Measurements from ENCODE around the gene SDK1.
"Not testable (repeated sequence)": the region's sequence is repeated elsewhere in the genome, so short reads cannot be mapped to it uniquely, and the experiment has no call there.

SDK1 gene

GRCh38 chr7:4091767-4092166 is 790.7 kb downstream of the SDK1 start:
- DNase-seq, result no peak

- no peak for DNase-seq
Measured at GRCh38 chr7:4093035-4093434, 792.0 kb downstream of the SDK1 start.

DNA sequence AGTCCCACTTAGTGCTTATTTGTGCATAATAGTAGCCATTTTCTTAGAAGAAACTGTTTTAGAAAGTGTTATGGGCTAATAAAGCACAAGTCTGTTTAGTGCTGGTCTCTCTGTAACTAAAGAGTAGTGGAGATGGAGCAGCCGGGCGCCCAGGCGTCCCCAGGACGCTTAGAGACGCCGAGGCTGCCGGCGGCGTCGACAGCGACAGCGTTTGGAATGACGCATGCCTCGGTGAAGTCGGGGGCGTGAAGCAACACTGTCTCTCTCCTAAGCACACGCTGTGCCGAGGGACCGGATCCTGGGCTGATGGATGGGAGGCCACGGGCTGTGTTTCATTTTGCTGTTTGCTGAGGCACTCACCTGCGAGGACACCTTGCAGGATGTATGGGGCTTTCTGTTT is 792.4 kb downstream of the SDK1 start:
- DNase-seq, result no peak

GRCh38 chr7:4094158-4094557 is 793.1 kb downstream of the SDK1 start:
- not testable (repeated sequence) for DNase-seq

GRCh38 chr7:4097001-4097609 is 796.1 kb downstream of the SDK1 start:
- DNase-seq, result no peak

GRCh38 chr7:4098169-4098568 is 797.1 kb downstream of the SDK1 start:
- no peak for DNase-seq

DNA sequence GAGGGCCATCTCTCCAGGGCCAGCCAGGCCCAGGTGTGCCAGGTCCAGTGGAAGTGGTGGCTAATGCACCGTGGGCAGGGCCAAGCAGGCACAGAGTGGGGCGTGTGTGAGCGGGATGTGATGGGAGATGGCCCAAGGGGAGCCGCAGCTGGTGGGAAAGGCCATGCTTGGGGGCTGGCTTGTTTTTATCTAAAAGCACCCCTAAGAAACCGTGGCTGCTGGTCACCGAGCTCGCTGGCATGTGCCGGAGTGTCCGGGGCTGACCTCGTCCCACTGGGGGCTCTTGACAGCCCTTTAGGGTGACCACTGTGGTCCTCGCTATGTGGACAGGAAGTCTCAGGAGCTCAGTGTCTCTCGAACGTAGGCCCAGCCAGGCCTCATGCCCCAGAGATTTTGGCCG is 798.6 kb downstream of the SDK1 start:
- no peak for DNase-seq

DNA sequence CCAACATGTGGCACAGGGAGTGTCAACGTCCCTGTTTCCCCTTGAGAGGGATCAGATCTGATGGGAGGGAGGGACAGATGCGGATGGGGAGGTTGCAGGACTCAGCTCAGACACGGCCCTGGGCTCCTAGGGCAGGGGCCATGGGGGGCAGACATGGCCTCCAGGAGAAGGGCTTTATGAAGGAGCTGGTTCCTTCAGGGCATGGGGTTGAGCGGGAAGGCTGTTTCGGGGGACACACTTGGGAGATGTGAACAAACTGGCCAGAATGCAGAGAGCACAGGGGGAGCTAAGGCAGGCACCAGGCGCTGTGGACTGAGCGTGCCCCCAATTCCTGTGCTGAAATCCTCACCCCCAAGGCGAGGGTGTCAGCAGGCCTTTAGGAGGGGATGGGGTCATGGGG is 799.1 kb downstream of the SDK1 start:
- DNase-seq, result no peak

DNA sequence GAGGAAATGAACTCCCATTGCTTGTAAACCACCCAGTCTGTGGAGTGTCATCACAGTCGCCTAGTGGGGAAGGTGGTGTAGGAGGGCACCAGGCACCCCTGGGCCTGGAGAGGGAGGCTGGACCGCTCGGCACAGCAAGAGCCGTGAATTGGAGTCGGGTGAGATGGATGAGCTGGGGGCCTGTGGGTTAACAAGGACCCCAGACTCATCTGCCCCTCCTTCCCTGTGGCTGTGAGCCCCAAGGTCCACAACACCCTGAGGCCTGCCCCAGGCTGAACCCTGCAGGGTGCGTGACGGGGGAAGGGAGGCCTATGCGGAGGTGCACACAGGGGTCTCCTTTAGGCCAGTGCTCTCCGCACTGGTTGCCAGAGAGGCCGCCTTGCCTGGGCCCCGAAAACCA is 799.6 kb downstream of the SDK1 start:
- DNase-seq, result no peak

DNA sequence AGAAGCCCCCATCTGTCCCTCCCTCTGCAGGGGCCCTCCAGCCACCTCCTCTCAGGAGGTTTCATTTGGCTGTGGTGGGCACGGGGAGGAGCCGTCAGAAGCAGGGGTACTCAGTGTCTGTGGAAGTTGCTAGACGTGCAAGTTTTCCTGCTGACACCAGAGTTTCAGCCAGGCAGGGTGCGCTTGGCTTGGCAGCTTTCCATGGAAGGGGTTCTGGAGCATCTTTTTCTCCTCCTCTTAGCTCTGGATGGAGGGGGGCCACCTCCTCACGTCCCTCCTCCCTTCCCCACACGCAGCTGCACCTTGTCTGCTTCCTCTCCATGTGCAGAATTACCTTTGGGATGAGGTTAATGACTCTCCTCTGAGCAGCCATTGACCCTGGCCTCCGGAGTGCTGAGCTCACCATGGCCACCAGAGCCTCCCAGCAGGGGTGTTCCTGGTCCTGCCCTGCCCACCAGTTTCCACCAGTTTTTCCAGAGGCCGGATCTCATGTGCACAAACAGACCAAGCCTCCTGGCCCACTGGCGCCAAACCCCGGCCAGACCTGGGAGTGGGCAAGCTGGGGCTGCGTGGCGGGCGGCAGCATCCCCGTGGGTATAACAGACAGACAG is 801.3 kb downstream of the SDK1 start:
- no peak for DNase-seq

DNA sequence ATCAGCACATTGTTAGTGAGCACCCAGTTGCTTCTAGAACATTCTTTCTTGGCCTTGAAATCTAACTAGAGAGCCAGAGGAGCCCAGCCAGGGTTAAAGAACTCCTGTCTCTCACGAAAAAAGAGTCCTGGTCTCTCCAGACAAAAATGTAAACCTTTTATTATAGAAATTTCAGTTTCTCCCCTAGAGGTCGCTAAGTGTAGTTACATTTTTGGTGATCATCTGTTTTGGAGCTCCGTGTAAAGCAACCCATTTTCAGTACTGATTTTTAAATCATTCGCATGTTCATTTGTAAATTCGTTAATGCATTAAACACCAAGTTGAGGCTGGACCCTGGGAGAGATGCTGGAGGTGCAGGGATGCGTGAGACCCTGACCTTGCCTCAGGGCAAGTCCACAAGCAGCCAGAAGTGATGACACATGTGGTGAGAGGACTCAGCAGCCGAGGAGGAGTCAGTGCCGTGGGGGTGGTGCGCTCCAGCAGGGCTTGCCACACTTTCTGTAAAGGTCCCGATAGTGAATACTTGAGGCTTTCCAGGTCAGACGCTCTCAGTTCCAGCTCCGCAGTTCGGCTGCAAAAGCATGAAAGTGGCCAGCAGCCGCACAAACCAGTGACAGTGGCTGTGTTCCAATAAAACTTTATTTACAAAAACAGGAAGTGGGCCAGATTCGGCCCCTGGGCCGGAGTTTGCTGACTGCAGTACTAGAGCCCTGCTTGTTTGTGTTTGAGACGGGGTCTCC is 802.5 kb downstream of the SDK1 start:
- no peak for DNase-seq

- no peak for DNase-seq
Measured at GRCh38 chr7:4107839-4108238, 806.8 kb downstream of the SDK1 start.

DNA sequence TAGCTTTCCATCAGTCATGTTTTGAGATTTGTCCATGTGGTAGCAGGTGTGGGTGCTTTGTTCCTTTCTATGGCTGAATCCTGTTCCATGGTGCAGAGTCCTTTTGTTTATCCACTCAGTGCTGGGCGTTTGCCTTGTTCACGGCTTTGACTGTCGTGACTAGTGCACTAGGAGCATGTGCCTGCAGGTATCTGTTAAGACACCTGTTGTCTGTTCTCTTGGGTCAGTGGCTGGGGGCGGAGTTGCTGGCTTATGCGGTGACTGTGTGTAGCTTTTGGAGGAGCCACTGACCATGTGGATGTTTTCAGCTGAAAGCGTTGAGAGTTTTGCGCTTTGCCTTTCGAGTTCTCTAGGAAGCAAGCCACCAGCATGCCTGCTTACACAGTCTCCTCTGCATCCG is 807.9 kb downstream of the SDK1 start:
- no peak for DNase-seq

GRCh38 chr7:4109481-4110110 is 808.5 kb downstream of the SDK1 start:
- no peak for DNase-seq

DNA sequence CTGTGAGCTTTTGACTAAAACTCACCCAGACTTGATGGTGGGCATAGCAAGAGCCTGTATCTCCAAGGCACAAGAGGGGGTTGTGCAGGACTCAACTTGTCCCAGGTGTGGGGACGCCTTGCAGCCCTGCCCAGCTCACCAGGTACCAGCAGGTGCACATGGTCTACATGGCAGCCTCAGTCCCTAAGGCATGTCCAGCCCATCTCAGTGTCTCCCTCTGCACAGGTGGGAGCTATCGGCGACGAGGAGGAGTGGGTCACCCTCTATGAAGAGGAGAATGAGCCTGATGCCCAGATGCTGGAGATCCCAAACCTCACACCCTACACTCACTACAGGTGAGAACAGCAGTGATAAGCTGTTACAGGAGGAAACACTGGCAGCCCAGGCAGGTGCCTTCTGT is 809.4 kb downstream of the SDK1 start:
- DNase-seq, result no peak

DNA sequence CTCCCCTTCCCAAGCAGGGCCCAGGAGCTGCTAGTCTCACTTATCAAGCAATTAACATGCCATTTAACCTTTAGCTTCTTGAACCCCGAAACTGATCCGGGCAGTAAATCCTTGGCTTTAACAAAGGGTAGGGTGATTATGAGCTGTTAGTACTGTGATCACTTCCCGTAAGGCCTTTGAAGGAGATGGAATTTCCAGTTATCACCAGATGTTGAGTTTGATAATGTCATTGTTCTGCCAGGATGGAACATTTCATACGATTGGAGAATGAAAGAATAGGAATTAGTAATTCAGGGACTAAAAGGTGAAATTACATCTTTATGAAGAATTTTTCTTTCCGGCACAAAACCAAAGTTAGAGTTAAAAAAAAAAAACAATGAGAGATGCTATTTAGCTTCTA is 810.1 kb downstream of the SDK1 start:
- no peak for DNase-seq

DNA sequence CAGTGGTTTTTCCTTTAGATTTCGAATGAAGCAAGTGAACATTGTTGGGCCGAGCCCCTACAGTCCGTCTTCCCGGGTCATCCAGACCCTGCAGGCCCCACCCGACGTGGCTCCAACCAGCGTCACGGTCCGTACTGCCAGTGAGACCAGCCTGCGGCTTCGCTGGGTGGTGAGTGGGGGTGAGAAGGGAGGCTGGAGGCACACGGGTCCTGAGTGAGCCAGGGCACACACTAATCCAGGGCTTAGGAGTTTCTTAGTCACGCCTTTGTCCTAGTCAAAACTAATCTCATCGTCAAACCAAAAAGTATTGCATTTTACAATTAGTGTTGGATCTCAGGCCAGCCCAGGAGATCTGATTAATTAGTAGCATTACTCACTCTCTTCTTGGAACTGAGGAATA is 812.2 kb downstream of the SDK1 start:
- DNase-seq, result no peak

DNA sequence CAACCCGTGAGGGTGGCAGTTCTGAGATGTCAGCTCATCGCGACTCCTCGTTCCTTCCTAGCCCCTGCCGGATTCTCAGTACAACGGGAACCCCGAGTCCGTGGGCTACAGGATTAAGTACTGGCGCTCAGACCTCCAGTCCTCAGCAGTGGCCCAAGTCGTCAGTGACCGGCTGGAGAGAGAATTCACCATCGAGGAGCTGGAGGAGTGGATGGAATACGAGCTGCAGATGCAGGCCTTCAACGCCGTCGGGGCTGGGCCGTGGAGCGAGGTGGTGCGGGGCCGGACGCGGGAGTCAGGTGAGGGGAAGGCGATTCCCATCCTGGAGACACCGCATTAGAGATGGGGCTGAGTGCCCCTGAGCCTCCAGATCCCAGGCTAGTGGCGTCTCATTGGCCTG is 812.9 kb downstream of the SDK1 start:
- no peak for DNase-seq

- DNase-seq, result no peak
Measured at GRCh38 chr7:4115442-4115841, 814.4 kb downstream of the SDK1 start.

GRCh38 chr7:4115941-4116610 is 815.0 kb downstream of the SDK1 start:
- DNase-seq, result no peak

DNA sequence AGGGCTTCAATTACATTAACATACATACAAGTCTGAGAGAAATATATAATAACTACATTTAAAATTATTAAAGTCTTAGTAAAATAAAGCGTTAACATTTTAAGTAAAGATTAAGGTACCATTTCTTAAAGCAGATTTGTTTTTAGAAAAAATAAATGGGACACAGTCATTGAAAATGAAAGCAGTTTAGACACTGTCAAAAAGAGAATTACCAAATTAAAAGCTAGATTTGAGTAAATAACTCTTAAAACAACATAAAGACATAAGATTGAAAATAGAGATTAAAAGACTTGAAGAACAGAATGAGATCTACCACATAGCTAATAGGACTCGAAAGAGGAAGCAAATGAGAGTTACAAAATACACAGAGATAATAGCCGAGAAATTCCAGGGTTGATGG is 818.8 kb downstream of the SDK1 start:
- DNase-seq, result no peak

GRCh38 chr7:4123346-4123745 is 822.3 kb downstream of the SDK1 start:
- DNase-seq, result no peak

- DNase-seq, result no peak
Measured at GRCh38 chr7:4123823-4124222, 822.8 kb downstream of the SDK1 start.

All from NCI-H1092 treated with DMSO at 0.1 percent for 48 hours (cell line).